ELR (cell line): Measurements from ENCODE around the gene AMPH.

Experiments
- DNase-seq: peaks from one replicate; pipeline ENCODE4 v3.0.0-alpha.2; 2015; ENCODE audit warnings: low read depth

The AMPH gene

GRCh38 chr7:38542156-38542555 lies 89.0 kb downstream of the AMPH start:
- no peak for DNase-seq

GRCh38 chr7:38541440-38541839 lies 89.7 kb downstream of the AMPH start:
- no peak for DNase-seq

GRCh38 chr7:38539477-38540081 lies 91.6 kb downstream of the AMPH start:
- DNase-seq, result no peak

DNA sequence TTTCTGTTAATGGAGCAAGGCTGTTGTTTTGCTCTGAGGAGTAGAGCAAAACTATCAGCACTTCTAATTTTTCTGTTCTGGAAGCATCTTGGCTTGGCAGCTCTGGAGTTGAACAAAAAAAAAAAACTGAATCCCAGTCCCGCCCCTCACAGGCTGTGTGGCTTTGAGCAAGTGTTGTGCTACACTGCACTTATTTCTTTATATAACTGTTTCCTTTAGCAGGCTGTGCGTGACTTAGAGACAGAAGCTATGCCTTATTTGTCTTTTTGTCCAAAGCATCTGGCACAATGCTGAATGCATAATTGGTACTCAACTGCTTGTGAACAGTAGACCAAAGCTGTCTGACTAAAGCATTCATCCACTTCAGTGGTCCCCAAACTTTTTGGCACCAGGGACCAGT lies 96.1 kb downstream of the AMPH start:
- no peak for DNase-seq

GRCh38 chr7:38525857-38526256 lies 105.3 kb downstream of the AMPH start:
- no peak for DNase-seq

DNA sequence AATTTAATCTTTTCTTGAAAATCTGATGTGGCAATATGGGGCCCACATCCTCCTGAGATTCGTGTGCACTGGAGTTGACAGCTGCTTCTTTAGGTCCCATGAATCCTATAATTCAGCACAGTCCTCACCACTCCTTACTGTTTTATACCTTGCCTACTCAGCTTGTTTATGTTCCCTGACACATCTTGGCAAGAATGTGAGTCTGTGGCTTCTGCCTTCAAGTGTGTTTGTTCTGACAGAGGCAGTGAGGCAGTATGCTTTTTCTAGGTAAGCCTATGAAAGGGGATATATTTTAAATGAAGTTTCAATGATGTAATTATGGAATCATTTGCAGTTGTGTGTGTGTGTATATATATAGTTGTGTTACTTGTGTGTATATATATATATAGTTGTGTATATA lies 106.4 kb downstream of the AMPH start:
- no peak for DNase-seq

- DNase-seq, result no peak
Measured at GRCh38 chr7:38520741-38521140, 110.4 kb downstream of the AMPH start.

GRCh38 chr7:38518541-38518940 lies 112.6 kb downstream of the AMPH start:
- DNase-seq, result no peak

- no peak for DNase-seq
Measured at GRCh38 chr7:38512704-38513103, 118.5 kb downstream of the AMPH start.

DNA sequence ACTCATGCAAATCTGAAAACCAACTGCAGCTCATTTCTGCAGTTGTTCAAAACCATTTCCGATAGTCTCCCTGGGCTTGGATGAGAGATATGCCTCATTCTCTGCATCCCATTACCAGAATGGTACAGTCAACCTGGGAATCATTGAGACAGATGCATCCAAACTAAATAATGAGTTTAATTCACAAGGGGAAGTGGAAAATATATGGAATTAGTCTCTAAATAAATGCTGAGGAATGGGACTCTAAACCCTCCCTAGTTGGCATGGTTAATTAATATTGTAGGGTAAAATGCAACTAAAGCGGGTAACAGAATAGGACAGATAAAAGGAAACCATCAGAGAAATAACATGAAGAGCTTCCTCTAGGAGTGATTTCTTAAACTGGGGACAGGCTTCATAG lies 118.9 kb downstream of the AMPH start:
- no peak for DNase-seq

DNA sequence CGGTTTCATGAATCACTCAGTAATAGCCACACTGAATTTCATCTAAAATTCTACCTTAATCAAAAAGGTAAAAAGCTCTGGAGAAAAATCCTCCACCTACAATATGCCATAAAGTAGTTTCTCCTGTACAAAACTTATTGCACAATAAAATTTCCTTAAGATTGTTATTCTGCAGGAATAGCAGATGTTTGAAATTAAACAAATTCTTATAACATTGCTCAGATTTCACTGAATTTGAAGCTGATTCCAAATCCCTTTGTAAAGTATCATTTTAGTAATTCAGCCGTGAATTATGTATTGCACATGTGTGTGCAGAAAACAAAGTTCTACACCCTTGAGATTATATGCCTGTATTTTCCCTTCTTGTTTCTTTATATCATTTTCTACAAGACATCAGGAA lies 123.8 kb downstream of the AMPH start:
- DNase-seq, result no peak

- no peak for DNase-seq
Measured at GRCh38 chr7:38506756-38507155, 124.4 kb downstream of the AMPH start.

DNA sequence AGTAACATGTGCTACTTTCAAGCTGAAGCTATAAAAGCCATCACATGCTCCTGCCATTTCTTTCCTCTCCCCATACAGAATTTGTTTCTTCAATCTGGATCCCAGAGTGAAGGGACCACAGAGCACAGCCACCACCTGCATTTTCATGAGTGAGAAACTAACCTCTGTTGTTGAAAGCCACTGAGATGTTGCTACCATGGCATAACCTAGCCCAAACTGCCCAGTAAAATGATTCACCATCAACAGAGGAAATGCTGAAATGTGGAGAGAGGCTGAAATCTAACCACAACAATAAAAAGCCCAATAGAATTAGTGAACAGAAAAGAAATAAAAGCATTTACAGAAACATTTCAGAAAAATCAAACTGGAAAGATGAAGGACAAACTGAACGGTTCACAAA lies 125.2 kb downstream of the AMPH start:
- DNase-seq, result no peak

- no peak for DNase-seq
Measured at GRCh38 chr7:38504684-38505083, 126.5 kb downstream of the AMPH start.

- no peak for DNase-seq
Measured at GRCh38 chr7:38502848-38503247, 128.3 kb downstream of the AMPH start.

- no peak for DNase-seq
Measured at GRCh38 chr7:38502289-38502688, 128.9 kb downstream of the AMPH start.

- no peak for DNase-seq
Measured at GRCh38 chr7:38492010-38492409, 139.2 kb downstream of the AMPH start.

DNA sequence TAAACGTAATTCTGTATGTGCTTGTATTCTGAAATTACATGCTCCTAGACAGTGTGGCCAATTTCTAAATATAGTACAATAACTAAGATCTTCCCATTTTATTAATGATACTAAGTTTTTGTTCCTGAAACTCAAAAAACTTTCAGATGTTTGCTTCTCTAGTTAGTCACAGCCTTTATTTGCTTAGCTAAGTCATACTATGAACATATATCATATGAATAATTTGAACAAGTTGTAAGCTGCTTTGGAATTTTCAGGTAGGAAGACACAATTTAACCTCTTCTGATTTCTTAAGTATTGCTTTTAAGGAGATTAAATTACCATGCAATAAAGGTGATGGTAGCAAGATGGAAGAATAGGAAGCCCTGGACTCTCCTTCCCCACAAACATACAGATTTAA lies 148.7 kb downstream of the AMPH start:
- no peak for DNase-seq

DNA sequence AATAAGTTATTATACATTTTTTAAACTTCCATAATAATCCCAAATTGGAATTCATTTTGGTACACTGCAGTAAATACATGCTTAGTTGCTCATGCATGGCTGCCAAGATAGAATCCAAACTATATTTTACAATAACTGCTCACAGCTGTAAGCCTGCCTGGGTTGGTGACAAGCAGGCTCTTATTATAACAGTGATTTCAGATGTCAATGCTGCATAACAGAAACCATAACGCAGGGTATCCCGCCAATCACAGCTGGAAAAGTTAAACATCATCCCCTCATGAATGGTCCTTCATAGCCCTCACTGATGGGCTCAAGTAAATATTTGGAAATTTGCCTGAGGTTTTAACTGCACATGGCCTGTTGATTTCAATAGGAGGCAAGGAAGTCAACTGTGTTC lies 149.8 kb downstream of the AMPH start:
- no peak for DNase-seq

GRCh38 chr7:38478404-38478803 lies 152.8 kb downstream of the AMPH start:
- DNase-seq, result no peak

DNA sequence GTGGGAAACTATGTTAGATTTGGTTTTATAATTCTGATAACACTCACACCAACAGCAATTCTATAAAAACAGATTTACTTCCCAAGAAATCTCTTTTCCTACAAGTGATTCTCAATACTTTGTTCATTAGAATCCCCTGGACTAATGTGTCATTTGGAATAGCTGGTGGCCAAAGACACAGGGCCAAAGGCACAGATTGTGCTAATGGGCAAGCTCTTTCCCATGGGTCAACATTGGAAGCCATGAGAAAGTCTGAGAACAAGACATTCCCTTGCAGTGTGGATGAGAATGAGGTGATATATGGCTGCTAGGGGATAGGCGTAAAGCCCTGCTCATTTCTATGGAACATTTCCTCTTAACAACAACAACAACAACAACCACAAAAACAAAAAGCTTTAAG lies 153.8 kb downstream of the AMPH start:
- DNase-seq, result no peak

GRCh38 chr7:38476764-38477163 lies 154.4 kb downstream of the AMPH start:
- DNase-seq, result no peak

DNA sequence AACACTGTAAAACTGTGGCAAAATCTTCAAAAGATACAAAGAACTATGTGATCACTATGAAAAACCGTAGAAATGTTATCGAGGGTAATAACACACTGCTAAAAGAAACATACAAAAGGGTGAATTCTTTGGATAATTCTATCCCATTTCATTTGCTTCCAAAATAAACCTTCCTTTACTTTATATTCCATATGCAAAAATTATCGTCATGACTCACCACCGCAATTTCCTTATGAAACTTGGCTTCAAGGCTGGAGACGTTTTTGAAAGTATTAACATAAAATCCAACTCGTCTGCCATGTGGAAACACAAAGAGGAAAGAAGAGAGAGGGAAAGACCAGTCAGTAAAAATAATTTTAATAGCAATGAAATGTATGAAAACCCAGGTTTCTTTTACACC lies 165.2 kb downstream of the AMPH start:
- no peak for DNase-seq

DNA sequence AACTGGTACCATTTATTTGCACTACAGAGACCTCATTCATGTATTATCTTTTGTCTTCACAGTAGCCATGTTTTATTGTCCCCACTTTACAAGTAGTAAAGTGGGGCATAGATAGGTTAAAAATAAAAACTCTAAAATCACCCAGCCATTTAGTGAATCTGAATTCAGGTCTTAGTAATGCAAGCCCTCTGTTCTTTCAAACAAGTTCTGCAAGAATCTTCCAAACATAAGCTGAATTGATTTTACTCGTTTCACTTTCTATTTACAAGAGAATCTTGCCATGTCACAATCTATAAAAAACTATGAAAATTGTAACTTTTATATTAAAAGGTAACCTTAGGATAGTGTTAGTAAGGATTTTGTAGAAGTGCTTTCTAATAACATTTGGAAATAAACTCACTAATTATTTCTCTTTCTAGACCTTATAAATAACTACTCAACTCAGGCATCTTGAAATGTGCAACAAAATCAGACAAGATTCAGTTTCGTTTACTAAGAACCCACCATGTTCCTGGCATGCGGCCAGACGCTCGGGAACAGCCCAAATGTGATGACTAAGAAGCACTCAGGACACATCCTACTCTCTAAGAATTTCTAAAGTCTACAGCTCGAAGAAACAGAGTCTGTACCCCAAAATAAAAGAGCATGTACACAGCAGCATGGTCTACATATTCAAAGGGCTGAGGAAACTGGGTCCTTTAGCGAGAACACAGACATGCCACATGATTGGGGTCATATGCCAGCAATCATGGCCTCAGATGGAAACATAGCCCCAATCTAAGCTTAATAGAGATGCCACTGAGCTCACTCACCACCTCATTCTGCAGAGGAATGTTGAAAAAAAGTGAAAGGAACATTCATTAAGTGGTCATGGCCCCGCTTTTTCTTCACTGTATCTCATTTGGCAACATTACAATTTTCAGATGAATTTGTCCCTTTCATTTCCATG lies 167.6 kb downstream of the AMPH start:
- DNase-seq, result peak; percentile 32
